A673 (cell line): ENCODE measurements around the gene LIX1L.

Experiments used
- CTCF ChIP-seq: fragments of 300-800, 200-600 bp; sonication (generic); conservative IDR thresholded peaks from 2 replicates; pipeline ENCODE4 v1.5.1; 2017; ENCODE audit warnings: low read depth, mild to moderate bottlenecking, antibody characterized with exemption, low read length, moderate library complexity, mixed read lengths
- EZH2 ChIP-seq: fragments of 200-600 bp; sonication (generic); IDR thresholded peaks from 2 replicates; pipeline ENCODE4 v1.6.1; 2017; ENCODE audit warnings: borderline replicate concordance, low read depth, mild to moderate bottlenecking, mixed read lengths, antibody characterized with exemption, low read length; ENCODE audit not compliant: poor library complexity, severe bottlenecking

GRCh38 chr1:145993618-145994390 is 36.0 kb upstream of the LIX1L start:
- no peak for TF ChIP-seq EZH2
- no peak for TF ChIP-seq CTCF
